NCI-H146 treated with DMSO at 0.1 percent for 48 hours (cell line): Measurements from ENCODE around the gene EDN1.
"Not testable (repeated sequence)": the region's sequence is repeated elsewhere in the genome, so short reads cannot be mapped to it uniquely, and the experiment has no call there.

Source experiments
- DNase-seq: peaks from one replicate; lab custom pipeline; 2025; ENCODE audit not compliant: unreplicated experiment; lab: John Stamatoyannopoulos, UW

EDN1 gene

DNA sequence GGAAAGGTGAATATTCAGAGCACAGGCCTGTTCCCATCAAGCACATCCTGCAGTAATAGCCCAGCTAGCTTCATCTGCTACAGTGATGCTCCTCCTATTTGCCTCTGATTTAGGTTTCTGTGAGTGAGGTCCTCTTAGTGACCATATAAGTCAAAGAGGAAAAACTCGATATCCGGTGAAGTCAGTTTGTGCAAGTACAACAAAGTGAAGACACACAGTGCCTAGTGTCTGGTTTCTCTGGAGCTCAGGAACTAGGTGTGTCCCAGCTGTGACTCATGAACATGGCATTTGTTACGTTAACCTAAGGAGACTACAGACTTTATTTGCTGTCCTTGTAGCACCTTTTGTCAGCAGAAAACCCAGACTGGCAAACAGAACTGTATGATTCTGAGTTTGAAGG, 33.9 kb downstream of the EDN1 start:
- DNase-seq = no peak

- DNase-seq = no peak
Measured at GRCh38 chr6:12324748-12325147, 34.6 kb downstream of the EDN1 start.

DNA sequence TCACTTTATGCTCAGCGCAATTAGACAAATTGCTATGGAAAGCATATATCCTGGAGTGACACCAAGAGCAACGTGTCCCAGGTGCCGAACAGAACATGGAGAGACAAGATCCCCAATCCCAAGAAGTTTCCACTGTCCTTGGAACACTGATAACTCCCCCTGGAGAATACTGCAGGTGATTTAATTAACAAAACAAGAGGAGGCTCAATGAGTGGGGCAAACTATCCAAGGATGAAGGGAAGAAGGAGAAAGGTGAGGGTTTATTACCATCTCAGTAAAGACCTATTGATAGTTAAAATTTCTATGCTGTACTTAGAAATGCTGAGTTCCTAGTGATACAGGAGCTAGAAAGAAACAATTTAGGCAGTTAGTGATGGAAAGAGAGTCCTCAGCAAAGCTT, 35.7 kb downstream of the EDN1 start:
- DNase-seq = no peak

DNA sequence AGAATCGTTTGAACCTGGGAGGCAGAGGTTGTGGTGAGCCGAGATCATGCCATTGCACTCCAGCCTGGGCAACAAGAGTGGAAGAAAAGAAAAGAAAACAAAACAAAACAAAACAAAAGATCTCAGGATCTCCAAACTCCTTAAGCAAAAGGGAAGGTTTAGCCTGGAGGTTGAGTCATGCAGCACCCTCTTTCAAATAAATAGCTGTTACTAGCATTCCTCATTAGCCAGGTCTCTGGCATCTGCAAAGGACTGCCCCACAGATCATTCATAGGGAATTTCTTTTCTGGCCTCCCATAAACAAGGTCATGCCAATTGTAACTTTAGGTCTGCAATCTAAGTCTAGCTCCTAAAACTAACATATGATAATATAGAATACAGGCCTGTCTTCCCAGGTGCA, 37.2 kb downstream of the EDN1 start:
- no peak for DNase-seq

GRCh38 chr6:12327988-12328387, 37.8 kb downstream of the EDN1 start:
- no peak for DNase-seq

GRCh38 chr6:12328701-12329100, 38.5 kb downstream of the EDN1 start:
- no peak for DNase-seq

DNA sequence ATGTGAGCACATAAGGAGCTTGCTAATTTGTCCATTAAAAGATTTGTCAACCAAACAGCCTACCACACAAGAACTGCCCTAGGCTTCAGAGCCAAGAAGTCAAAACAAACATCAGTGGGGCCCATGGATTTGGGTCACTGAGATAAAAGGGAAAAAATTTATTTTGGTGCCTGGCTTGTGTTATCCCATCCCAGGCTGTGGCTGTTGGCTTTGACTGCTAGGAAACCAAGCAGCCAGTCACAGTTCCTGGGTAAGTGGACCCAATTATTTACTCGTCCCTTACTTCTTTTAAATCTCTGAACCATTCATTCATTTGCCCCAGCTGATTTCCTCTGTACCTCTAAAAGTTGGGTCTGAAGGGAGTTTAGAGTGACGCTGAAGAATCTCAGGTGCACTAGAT, 41.3 kb downstream of the EDN1 start:
- DNase-seq = no peak

GRCh38 chr6:12331951-12332749, 42.0 kb downstream of the EDN1 start:
- DNase-seq = no peak

- DNase-seq = not testable (repeated sequence)
Measured at GRCh38 chr6:12332750-12333079, 42.6 kb downstream of the EDN1 start.

DNA sequence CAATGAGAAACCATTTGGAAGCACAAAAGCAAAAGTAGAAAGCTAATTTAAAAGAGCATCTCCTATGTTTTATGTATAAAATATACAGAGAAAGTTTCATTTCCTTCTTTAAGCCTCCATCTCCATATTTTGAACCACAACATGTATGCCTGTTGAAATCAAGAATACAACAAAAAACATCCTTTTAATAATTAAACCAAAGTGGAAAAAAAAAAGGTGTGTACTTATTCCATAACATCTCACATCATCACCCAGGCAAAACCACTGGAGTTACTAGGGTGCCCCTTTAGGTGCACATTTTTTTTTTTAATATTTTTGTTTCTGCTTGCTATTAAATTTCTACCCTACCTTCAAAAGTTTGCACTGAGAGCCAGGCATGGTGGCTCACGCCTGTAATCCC, 43.0 kb downstream of the EDN1 start:
- DNase-seq = no peak

DNA sequence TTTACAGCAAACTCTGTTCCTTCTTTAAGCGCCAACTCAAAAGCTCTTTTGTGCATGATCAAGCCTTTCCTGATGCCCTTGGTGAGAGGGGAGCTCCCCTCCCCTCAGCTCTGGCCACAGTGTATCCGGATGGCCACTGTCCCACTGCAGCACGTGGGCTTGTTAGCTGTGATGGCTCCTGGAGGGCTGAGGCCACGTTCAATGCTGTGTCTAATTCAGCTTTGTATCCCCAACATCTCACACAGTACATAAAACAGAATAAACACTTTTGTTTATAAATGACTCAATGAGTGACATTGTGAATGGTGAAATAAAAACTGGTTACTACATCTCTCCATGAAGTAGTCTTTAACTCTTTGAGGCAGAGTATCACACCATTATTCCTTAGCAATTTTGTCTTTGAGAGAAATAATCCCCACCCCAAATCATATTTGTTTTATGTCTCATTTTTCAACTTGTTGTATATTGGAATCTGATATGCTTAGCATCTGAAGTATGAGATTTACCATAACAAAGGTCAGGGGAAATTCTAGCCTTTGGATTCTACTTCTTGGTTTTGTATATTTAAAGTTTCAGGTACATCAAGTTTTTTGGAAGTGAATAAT, 44.5 kb downstream of the EDN1 start:
- no peak for DNase-seq

- no peak for DNase-seq
Measured at GRCh38 chr6:12335131-12335527, 45.0 kb downstream of the EDN1 start.

DNA sequence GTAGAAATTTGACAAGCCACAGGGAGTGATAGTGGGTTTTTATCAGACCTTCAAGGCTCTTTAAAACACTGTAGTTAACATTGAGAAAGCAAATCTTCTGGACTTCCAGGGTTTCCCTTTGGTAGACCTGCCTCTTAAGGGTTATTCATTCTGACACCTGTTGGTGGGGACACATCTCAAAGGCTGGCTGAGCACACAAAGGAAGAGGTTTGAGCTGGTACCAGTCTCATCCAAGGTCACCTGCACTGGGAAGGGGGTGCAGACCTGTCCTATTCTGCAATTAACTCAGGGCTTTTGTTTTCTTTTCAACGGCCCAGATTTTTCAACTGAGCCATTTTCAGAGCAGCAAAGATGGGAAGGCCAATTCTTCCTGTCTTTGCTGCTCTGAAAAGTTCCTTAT, 45.6 kb downstream of the EDN1 start:
- no peak for DNase-seq

- no peak for DNase-seq
Measured at GRCh38 chr6:12336121-12336971, 46.2 kb downstream of the EDN1 start.

GRCh38 chr6:12339022-12339421, 48.9 kb downstream of the EDN1 start:
- DNase-seq = no peak

GRCh38 chr6:12339808-12340487, 49.8 kb downstream of the EDN1 start:
- no peak for DNase-seq

GRCh38 chr6:12340488-12340818, 50.3 kb downstream of the EDN1 start:
- DNase-seq = no peak

- no peak for DNase-seq
Measured at GRCh38 chr6:12342664-12343063, 52.5 kb downstream of the EDN1 start.

DNA sequence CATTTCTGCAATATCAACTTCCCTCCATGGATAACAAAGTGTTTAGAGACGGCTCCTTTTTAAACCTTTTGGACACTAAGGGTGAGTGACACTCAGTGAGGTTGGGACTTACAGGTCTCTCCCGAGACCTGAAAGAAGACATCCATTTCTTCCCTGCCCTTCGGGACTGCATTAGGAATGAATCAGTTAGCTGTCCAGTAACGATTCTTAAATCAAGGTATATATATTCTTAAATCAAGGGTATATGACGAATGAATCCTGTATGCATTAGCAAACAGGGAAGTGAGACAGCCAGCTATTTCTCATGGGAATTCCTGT, 52.9 kb downstream of the EDN1 start:
- no peak for DNase-seq

- DNase-seq = no peak
Measured at GRCh38 chr6:12343440-12344162, 53.4 kb downstream of the EDN1 start.

- no peak for DNase-seq
Measured at GRCh38 chr6:12344296-12344695, 54.1 kb downstream of the EDN1 start.
